NCI-H460 (cell line): ENCODE data around the gene BMPER. TPM values are rescaled to one million over a fixed set of nuclear protein-coding genes. Genes with fewer than 3 reads are reported as not detected.

ENCODE experiments used
- DNase-seq: peaks from one replicate; pipeline ENCODE4 v3.0.0-alpha.2; 2016; ENCODE audit warnings: low read depth; ENCODE audit errors: extremely low read depth
- total RNA-seq: library from RNA; depleted of rRNA; stranded (reverse); fragments of >200 nt; shearing (Covaris generic); gene quantifications from 2 replicates; pipeline ENCODE4 v1.2.3, GENCODE V29; 2014

Gene BMPER
- total RNA-seq, 1 experiment from 2014 or later: 3.5 TPM

GRCh38 chr7:34057956-34058355, 152.6 kb downstream of the BMPER start:
- DNase-seq: no peak

- DNase-seq: no peak
Observed at GRCh38 chr7:34058801-34059135, 153.4 kb downstream of the BMPER start.

- DNase-seq: no peak
Observed at GRCh38 chr7:34059136-34059828, 153.9 kb downstream of the BMPER start.

GRCh38 chr7:34060196-34060947, 155.0 kb downstream of the BMPER start:
- DNase-seq: peak; percentile 74

GRCh38 chr7:34061149-34061548, 155.8 kb downstream of the BMPER start:
- peak; percentile 97 for DNase-seq

- peak; percentile 91 for DNase-seq
Observed at GRCh38 chr7:34062341-34062740, 157.0 kb downstream of the BMPER start.

GRCh38 chr7:34062826-34063225, 157.5 kb downstream of the BMPER start:
- no peak for DNase-seq

- DNase-seq: peak; percentile 86
Observed at GRCh38 chr7:34064519-34065158, 159.3 kb downstream of the BMPER start.

- no peak for DNase-seq
Observed at GRCh38 chr7:34066411-34066810, 161.1 kb downstream of the BMPER start.

- no peak for DNase-seq
Observed at GRCh38 chr7:34067005-34067778, 161.9 kb downstream of the BMPER start.

GRCh38 chr7:34069676-34070075, 164.3 kb downstream of the BMPER start:
- DNase-seq: peak; percentile 84

GRCh38 chr7:34070511-34071323, 165.4 kb downstream of the BMPER start:
- DNase-seq: peak; percentile 98

- DNase-seq: no peak
Observed at GRCh38 chr7:34073676-34074075, 168.3 kb downstream of the BMPER start.

GRCh38 chr7:34074421-34074820, 169.1 kb downstream of the BMPER start:
- DNase-seq: no peak

GRCh38 chr7:34075523-34076370, 170.4 kb downstream of the BMPER start:
- DNase-seq: no peak

GRCh38 chr7:34077168-34077567, 171.8 kb downstream of the BMPER start:
- no peak for DNase-seq

GRCh38 chr7:34078864-34079263, 173.5 kb downstream of the BMPER start:
- DNase-seq: no peak

- DNase-seq: no peak
Observed at GRCh38 chr7:34080513-34080912, 175.2 kb downstream of the BMPER start.

- DNase-seq: no peak
Observed at GRCh38 chr7:34081935-34082334, 176.6 kb downstream of the BMPER start.
